Hematopoietic multipotent progenitor cell treated with erythropoietin and hydrocortisone succinate and interleukin-3 and kit ligand, for 17 days (in vitro differentiated cells): ENCODE measurements around the gene DCP1A.
A peak's percentile ranks its signal among the peaks of the same experiment; 100 is the strongest.
"Not testable (repeated sequence)": the region's sequence is repeated elsewhere in the genome, so short reads cannot be mapped to it uniquely, and the experiment has no call there.

Experiments used
- DNase-seq: peaks from one replicate; pipeline ENCODE4 v3.0.0-alpha.2; 2015; ENCODE audit warnings: low spot score

DCP1A gene

DNA sequence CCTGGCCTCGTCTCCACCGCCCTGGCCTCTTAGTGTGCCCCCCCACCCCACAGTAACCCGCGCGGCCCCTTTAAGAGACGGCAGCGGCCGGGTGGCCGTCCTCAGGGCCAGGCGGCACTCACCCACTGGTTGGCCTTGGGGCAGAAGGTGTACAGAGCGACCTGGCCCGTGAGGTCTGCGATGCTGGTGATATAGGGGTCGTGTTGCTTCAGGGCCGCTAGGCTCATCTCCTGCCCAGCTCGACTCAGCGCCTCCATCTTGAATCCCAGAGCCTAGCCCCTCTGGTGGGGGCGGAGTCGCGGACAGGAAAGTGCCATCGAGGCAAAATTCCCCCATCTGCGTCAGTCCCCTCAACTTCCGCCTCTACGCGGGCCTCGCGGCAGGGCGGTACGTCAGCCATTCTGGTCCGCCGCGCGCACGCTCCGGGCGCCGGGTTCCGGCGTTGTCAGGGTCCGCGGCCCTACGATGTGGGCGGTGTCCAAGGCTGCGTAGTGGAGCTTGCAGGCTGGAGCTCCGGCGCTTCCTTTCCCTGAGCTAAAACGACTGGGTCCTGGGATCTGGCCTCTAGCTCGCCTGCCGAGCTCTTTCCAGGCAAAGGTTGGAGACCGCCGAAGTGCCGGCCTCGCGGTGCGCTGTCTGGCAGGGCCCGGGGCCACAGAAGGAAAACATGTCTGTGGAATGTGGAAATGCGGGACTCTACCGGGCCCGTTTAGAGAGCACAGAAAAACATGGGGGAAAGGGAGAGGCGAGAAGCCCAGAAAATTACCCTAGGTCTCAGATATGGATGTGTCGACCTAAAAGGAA, at the start of gene DCP1A:
TSS of gene DCP1A (minus strand) at position 283 of the 804 bp plus-strand sequence. CDS start at position 257, 26 bp downstream.
- peak; percentile 96 for DNase-seq

DNA sequence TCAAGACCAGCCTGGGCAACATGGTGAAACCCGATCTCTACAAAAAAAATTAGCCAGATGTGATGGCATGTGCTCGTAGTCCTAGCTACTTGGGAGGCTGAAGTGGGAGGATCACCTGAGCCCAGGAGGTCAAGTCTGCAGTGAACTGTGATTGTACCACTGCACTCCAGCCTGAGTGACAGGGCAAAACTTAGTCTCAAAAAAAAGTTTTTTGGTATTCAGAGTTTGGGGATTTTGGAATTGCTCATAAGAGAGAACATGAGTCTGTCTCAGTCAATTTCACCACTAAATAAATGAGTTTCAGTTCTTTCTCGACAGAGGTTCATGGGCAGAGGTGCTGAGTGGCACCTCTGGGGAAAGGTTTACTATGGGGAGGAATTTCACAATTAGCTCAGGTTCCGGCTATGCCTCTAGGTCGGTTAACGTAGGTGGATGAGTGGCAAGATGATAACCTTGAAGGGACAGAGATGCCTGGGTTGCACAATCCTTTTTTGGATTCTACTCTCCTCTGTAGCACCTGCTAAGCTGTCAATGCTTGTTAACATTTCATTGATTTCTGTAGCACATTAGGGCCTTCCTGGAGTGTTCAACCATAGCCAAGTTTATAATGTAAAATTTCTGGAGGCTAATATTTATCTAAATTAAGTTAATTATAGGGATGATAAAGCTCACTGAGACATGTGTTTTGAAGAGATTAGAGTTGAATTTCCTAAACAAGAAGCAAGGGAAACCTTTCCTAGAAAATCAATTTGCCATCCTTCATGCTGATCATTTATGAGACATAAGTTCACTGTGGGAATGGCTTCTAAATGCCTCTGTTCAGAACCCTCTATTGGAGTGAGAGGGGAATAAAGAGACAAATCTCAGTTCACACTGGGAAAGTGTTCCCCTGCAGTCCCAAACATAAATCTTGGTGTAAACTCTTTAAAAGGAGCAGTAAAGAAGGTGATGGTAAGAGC, 37.4 kb upstream of the DCP1A start:
- no peak for DNase-seq

DNA sequence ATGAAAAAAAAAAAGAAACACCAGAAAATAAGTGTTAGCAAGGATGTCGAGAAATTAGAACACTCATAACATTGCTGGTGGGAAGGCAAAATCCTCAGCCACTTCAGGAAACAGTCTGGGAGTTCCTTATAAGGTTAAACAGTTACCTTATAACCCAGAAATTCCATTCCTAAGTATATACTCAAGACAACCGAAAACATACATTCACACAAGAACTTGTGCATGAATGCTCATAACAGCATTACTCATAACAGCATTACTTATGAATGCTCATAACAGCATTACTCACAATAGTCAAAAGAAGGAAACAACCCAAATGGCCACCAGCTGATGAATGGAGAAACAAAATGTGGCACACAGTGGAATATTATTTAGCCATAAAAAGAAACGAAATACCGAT, 34.8 kb upstream of the DCP1A start:
- no peak for DNase-seq

- DNase-seq, result no peak
These were observed 33.0 kb upstream of the DCP1A start for GRCh38 chr3:53380306-53380705.

DNA sequence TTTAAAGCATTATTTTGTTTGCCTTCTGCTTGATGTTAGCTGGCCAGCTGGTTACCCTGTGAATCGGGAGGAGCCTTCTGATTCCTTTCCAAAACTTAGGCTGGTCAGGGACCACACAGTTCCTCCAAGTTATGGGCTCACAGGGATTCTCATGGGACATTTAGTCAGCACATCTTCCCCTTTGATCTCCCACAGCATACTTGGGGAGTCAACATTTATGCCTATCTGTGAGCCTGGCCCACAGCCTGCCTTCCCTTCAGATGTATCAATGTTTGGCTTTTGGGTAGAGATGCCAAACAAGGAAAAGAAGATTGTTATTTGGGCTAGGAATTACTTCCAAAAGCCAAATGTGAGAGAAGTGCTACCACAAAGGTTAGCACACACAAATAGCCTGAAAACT, 32.6 kb upstream of the DCP1A start:
- no peak for DNase-seq

DNA sequence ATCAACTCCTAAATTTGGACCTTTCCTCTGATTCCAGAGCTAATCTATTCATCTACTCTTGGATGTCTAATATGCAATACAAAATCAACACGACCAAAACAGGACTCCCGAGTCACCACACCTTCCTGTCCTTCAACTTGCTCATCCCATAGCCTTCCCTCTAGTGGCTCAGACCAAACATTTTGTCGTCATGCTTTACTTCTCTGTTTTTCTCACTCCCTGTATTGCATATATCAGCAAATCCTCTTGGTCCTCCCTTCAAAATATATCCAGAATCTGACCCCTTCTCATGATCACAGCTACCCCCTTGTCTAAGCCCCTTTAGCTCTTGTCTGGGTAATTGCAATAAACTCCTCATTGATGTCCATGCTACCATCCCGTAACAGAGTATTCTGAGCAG, 30.5 kb upstream of the DCP1A start:
- no peak for DNase-seq

DNA sequence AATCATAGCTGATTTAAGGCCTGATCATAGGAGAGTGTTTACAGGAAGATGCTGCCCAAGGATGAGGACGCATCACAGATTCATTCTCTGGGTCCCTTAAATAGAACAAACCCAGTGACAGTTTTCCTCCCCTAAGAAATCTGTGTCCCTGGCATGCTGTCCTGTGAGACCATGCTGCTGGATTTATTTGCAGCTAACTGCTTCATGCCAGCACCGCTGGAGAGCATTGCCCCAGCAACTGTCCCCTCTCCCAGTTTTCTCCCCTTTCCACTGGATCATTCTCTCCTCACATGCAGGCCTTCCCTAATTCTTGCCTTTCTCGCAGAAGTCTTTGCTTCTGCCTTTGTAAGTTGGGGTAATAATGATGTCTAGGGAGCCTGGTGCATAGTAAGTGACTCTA, 29.3 kb upstream of the DCP1A start:
- DNase-seq, result no peak

DNA sequence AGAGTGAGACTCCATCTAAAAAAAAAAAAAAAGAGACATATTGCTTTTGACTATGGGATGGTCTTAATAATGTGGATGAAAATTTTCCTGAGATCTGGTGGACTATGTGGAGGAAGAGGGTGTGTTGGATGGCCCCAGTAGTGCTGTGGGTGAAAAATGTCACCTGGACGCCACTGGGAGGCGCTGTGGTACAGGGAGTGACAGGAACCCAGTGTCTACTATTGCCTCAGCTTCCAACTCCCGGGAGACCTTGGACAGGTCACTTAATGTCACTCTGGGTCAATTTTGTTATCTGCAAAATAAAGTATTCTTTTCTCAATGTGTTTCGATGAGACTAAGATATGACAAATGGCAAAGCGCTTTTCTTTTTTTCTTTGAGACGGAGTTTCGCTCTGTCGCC, 27.7 kb upstream of the DCP1A start:
- DNase-seq, result peak; percentile 63

- not testable (repeated sequence) for DNase-seq
These were observed 23.4 kb upstream of the DCP1A start for GRCh38 chr3:53370719-53371118.

- no peak for DNase-seq
These were observed 14.5 kb upstream of the DCP1A start for GRCh38 chr3:53361852-53362251.

GRCh38 chr3:53357458-53357857, 10.1 kb upstream of the DCP1A start:
- no peak for DNase-seq

- DNase-seq, result no peak
These were observed 7.7 kb upstream of the DCP1A start for GRCh38 chr3:53354945-53355498.

- DNase-seq, result no peak
These were observed 5.9 kb upstream of the DCP1A start for GRCh38 chr3:53353202-53353601.

DNA sequence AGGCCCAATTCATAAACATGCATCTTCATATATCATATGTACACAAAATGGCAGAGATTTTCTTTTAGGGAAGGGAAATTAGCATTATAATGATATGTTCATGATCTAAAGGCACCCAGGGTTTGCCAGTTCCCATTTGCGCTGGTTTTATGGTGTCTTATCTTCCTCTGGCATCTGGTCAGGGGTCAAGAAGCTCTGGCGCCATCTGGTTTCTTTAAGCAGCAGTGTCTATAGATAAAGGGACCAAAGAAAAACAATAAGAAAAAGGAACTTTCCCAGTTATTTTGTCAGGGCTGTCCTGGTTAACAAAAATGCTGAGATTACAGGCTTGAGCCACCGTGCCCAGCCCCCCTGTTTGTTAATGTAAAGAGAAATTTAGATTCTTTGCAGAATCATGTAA, 3.3 kb upstream of the DCP1A start:
- peak; percentile 58 for DNase-seq

DNA sequence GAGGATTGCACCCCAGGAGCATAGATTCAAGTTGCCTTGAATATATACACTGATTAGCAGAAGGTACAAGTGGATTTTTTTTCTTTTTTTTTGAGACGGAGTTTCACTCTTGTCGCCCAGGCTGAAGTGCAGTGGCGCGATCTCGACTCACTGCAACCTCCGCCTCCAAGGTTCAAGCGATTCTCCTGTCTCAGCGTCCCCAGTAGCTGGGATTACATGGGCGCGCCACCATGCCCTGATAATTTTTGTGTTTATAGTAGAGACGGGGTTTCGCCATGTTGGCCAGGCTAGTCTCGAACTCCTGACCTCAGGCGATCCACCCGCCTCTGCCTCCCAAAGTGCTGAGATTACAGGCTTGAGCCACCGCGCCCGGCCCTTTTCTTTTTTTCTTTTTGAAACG, 775 bp upstream of the DCP1A start:
- not testable (repeated sequence) for DNase-seq

DNA sequence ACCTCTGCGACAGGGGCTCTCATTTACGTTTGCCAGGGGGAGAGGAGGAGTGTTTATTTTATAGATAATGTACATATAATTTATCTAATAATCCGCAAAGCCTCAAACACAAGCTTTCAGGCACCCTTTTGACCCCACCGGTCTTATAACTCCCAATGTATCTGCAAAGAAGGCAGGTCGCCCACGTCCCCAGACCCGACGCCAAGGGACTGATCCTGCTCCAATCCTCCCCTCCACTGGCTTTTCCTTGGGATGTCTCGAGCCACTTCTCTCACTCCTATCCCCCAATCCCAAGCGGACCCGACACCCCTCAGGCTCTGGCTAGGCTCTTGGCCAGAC, 452 bp downstream of the DCP1A start:
- DNase-seq, result no peak

DNA sequence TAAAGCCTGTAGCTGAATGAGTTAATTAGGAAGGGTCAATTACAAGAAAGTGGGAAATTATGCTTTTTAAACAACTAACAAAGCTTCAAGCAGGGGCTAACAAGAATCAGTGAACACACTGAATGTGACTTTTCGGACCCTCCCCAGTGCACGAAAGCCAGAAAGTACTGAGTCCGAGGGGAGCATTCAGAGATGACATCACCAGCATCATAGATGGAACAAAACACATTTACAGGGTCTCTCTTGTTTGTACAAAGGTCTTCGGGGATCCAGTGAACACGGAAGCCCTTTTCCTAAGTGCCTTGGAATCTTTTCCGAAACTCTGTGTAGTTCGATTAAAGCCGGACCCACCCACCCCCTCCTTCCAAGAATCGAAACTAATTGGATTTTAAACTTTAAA, 829 bp downstream of the DCP1A start:
- peak; percentile 48 for DNase-seq

DNA sequence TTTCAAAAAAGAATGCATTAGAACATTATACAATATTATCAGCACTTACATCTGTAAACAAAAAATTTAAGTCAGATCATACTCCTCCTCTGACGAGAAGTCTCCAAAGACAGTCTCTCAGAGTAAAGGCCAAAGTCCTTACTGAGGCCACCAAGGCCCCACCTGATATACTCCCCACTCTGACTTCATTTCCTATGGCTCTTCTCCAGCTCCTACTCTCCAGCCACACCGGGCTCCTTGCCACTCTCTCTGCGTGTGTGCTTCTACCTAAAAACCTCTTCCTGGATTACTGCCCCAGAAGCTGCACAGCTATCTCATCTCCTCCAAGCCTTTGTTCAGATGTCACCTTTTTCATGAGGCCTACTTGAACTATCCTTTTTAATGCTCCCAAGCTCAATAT, 5.0 kb downstream of the DCP1A start:
- DNase-seq, result no peak

GRCh38 chr3:53337167-53337940, 10.0 kb downstream of the DCP1A start:
- DNase-seq, result no peak

DNA sequence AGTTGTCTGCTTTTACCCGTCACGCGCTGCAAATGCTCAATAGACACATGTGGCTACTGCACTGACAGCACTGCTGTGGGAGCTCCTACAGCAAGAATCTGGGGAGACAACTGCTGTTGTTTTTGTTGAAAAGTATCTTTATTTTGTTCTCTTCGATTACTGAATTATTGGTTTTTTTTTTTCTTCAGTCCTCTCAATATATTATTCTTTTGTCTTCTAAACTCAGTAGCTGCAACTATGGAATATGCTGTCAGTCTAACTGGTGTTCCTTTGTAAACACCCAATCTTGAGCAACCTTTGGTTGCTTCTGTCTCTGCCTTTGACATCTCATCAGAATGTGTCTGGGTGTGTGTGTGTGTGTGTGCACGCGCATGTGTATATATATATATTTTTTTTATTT, 12.6 kb downstream of the DCP1A start:
- DNase-seq, result no peak

DNA sequence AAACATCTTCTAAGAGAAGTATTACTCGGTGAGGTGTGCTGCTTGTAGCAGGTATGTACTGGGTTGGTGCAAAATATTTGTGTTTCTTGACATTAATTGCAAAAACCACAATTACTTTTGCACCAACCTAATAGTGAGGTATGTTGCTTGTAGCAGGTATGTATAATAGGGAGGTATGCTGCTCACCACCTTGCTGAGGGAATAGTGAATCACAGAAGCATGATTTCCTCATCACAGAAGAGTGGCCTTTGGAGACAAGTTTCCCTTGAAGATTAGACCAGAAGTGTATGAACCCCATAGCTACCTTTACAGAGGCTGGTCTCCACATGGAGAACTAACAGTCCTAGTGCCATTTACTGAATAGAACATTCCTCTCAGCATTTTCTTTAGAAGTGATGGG, 15.5 kb downstream of the DCP1A start:
- no peak for DNase-seq

- DNase-seq, result no peak
These were observed 17.4 kb downstream of the DCP1A start for GRCh38 chr3:53329897-53330296.
